GM11168 (cell line): ENCODE results near the gene FA2H.
"Not testable (repeated sequence)": the region's sequence is repeated elsewhere in the genome, so short reads cannot be mapped to it uniquely, and the experiment has no call there.

Source experiments
- in situ Hi-C: fragments of 300-500 bp; cut with MboI; formaldehyde crosslinking; loops from one replicate; pipeline ENCODE4 v1.12.0; 2022; ENCODE audit warnings: low sequenced_read_pairs; ENCODE audit not compliant: unreplicated experiment

Gene FA2H

DNA sequence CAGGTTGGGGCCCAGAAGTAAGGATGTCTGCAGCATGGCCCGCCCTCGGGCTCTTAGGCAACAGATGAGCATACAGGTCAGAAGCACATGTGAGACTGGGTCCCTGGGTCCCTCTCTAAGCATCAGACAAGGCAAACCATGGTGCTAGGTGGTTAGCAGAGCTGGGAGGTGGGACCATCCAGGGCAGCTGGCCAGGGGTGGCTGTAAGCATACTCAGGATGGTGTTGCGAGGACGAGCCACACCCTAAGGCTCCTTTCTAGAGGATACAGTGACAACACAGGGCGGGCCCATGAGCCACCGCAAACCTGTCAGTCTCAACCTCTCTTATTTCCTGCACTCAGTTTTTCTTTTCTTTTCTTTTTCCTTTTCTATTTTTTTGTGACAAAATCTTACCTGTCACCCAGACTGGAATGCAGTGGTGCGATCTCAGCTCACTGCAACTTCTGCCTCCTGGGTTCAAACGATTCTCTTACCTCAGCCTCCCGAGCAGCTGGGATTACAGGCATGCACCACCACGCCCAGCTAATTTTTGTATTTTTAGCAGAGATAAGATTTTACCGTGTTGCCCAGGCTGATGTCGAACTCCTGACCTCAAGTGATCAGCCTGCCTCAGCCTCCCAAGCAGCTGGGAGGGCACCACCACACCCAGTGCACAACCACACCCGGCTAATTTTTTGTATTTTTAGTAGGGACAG lies 3.6 kb downstream of the FA2H start:
- in situ Hi-C loops, result no loop called here

DNA sequence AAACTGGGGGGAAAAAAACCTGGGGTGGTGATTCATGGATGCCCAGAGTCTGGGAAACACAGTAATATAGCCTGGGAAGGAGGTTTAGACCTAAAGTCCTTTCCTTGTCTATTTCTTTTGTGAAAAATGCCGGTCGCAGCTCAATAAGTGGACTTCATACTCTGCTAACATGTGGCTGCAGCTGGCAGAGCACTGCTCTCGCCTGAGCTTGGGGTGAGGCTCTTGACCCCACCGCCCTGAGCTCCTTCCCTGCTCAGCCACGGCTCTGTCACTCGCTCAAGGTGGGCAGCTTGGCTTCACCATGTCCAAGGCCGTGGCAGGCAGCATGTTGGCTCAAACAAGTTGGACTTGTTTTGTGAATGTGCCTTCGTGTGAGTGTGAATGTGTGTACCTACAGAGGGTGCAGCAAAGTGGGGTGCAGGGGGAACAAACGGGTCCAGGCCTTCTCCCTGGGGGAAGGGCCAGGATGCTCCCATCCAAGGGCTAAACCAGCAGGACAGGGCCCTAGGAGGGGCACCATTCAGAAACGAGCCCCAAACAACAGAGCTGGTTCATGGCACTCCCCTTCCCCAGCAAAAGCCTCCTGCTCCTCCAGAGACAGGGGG lies 4.9 kb downstream of the FA2H start:
- in situ Hi-C loops, result no loop called here

GRCh38 chr16:74768239-74768638 lies 6.4 kb downstream of the FA2H start:
- in situ Hi-C loops, result no loop called here

DNA sequence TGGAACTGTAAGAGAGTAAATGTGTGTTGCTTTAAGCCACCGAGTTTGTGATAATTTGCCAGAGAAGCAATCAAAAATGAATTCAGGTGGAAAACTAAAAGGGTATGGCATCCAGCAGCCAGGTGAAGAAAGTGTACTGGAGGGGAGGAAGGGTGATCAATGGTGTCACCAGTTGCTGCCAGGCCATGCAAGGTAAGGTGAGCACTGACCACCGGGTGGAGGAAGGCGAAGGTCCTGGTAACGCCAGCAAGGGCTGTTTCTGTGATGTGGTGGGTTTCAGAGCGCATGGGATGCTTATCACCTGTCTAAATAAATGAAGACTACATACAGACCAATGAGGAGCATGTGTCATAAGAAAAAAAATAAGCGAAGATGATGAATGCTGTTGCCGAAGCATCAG lies 6.9 kb downstream of the FA2H start:
- in situ Hi-C loops, result no loop called here

- in situ Hi-C loops, result no loop called here
Observed at GRCh38 chr16:74766729-74767128, 7.9 kb downstream of the FA2H start.

- in situ Hi-C loops, result not testable (repeated sequence)
Observed at GRCh38 chr16:74764184-74764583, 10.4 kb downstream of the FA2H start.

DNA sequence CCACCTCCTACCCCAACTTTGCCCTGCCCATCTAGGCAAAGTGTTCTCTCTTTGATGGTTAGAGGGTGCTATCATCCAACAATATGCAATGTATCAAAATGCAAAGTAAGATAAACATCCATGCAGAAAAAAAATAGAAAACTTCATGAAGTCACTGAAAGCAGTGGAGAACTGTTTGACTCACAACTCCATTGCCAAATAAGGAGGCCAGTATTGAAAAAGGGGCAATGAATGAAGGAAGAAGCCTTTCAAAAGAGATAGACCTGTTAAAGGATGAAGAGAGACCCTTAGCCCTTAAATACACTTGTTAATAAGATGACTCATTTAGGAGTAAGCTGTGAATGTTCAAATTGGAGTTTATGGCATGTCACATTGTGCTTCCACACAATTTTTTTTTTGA lies 13.0 kb downstream of the FA2H start:
- in situ Hi-C loops, result no loop called here

GRCh38 chr16:74760007-74760767 lies 14.4 kb downstream of the FA2H start:
- in situ Hi-C loops, result no loop called here

DNA sequence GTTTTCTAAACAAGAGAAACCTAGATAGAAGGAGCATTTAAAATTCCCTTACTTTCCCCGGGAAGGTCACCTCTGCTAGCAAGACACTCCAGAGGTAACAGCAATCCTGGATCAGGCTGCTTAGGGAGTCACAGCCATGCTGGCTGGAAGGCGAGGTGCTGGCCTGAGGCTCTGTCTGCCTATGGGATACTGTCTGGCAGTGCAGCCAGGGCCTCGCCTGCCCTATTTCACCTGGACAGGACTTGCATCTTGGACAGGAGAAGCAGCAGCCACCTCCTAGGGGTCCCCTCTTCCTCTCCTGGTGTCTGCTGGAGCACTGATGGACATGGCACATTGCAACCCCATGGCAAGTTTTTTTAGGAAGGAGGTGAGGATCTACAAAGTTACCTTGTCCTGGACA lies 15.1 kb downstream of the FA2H start:
- in situ Hi-C loops, result no loop called here

DNA sequence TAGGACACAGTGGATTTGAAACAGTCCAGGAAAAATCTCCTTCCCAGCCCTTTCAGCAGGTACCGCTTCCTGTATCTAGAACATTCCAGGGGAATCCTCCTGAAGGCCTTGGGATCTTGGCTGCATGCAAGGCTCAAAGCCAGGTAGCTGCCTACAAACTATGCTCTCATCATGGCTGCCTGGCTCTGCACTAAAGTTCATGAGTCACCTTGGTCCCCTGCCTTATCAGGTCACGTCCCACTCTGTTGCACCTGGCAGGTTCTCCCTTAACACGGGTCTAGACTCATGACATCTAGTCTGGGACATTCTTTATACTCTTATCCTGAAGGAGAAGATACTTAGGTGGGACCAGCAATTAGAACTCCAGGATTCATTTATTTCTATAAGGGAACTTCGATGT lies 15.8 kb downstream of the FA2H start:
- in situ Hi-C loops, result no loop called here

DNA sequence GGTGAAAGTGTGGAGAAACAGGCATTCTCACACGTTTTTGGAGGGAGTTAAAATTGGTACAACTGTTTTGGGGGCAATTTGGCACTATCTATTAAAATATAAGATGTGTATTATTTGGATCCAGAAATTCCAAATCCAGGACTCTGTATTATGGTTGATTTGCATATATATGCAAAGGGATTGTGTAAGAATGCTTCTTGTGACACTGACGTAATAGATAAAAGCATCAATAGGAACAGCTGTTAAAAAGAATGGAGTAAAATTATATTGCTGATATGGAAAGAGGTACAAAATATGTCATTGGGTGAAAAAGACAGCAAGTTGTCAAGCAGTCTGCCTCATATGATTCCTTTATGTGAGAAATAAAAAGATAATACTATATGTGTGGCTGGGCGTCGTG lies 17.3 kb downstream of the FA2H start:
- in situ Hi-C loops, result no loop called here

- in situ Hi-C loops, result no loop called here
Observed at GRCh38 chr16:74756203-74756602, 18.4 kb downstream of the FA2H start.

GRCh38 chr16:74753180-74753579 lies 21.4 kb downstream of the FA2H start:
- in situ Hi-C loops, result no loop called here

GRCh38 chr16:74752756-74753155 lies 21.9 kb downstream of the FA2H start:
- in situ Hi-C loops, result no loop called here

- in situ Hi-C loops, result no loop called here
Observed at GRCh38 chr16:74752258-74752657, 22.4 kb downstream of the FA2H start.

- in situ Hi-C loops, result no loop called here
Observed at GRCh38 chr16:74751658-74752057, 23.0 kb downstream of the FA2H start.

DNA sequence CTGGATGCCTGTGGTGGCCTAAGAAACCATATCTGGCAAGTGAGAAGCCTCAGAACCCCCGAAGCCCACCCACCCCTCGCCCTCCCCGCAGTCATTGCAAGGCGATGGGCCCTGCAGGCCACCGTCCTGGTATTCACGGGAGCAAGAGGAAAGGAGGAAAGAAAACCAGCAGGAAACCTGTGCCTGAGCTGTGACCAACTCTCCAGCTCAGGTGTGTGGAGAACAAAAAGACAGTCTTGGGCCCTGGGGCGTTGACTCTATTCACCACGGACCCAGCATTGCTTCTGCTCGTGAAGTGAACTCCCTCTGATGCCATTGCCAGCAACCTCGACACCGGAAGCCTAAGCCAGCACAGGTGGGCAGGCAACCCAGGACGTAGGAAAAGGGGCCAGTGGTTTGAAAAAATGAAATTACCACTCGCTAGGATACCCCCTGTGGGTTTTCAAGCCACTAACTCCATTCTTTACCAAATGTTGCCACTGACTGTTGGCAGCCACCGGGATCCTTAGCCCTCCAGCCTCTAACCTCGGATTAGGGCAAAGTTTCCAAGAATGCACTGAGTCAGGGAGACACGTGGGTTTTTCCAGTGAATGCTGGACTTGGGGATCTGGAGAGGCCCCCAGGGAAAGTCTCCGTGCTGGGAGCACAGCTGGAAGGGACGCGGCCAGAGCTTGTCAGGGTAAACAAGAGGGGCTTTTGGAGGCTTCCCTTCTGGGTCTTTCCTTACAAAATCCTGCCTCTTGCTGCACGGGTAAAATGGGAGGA lies 25.1 kb downstream of the FA2H start:
- in situ Hi-C loops, result no loop called here

DNA sequence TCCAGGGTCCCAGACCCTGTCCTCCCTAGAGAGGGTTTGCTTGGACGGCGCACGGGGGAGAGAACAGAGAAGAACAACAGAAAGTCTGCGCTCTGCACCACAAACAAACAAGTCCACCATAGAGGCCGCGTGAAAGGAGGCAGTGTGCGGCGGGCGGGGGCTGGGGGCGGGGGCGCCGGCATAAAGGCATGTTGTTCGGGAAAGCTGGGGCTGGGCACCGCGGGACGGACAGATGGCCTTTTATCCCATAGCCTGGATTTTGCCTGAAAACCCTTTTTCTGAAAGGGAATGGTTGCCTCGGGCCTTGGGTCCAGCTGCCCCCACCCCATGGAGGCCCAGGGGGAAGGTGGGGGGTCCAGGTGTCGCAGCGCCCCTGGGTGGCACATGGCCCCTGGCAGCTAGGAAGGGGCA lies 26.0 kb downstream of the FA2H start:
- in situ Hi-C loops, result no loop called here

GRCh38 chr16:74747716-74748615 lies 26.7 kb downstream of the FA2H start:
- in situ Hi-C loops, result no loop called here

DNA sequence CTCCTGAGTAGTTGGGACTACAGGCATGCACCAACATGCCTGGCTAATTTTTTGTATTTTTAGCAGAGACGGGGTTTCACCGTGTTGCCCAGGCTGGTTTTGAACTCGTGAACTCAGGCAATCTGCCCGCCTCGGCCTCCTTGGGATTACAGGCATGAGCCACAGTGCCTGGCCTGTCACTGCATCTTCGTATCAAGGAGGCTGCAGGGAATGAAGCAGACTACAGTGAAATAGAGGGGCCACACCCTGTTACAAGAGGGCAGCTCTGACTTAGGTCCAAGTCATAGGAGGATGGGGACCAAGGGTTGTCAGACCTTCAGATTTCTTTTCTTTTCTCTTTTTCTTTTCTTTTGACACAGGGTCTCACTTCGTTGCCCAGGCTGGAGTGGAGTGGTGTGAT lies 28.7 kb downstream of the FA2H start:
- in situ Hi-C loops, result no loop called here
